Pericardium fibroblast (primary cell): ENCODE measurements around the gene REEP3. TPM values are rescaled to one million over a fixed set of nuclear protein-coding genes. Genes with fewer than 3 reads are reported as not detected.

Experiments used
- total RNA-seq: library from RNA; depleted of rRNA; stranded (reverse); fragments of >200 nt; gene quantifications from 2 replicates; pipeline ENCODE4 v1.2.3, GENCODE V29; 2015

The REEP3 gene
- total RNA-seq, result 38.9 and 42.0 TPM in 2 replicates

DNA sequence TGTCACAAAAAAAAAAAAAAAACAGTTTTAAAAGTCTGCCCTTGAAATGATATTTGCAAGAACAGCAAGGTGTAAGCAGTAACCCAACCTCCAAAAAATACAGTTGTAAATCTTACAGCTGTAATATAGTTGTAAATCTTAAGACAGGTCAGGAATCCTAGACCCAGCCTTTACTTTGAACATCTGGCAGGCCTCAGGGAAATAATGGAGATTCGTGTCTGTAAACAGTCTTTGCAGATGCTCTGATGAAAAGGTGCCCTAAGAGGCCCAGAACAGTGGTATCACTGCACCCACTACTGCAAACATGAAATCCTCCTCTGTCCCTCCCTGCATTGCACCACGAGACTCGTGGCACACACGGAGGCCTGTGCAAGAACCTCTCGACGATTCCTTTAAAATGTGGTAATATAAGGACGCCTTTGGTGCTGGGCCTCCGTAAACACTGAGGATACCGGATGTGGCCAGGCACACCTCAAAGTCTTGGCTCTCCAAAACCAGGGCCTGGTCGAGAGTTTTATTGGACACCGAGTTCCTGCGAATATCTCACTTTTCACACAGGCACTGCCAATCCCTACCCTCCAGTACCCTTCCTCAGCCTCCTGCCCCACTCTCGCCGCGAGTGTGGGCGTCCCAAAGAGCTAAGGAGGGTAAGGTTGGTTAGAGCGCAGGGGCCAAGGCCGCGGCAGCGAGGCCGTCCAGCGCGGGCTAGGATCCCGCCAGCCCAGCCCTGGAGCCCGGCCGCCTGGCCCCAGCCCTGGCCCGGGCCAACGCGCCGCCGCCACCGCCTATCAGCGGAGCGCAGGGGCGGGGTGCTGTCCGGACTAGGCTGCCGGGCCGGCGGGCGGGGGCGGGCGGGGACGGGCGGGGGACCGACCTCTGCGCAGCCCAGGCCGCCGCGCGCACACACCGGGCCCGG, at the start of gene REEP3:
REEP3 (plus strand) TSS at position 902 of the 916 bp plus-strand sequence. CDS start 145 bp downstream, outside the sequence.

Other genes with a start within 250 kb of the REEP3 start
- 39.1 and 45.6 TPM in 2 replicates for gene JMJD1C, start 55.4 kb upstream of the REEP3 start, total RNA-seq